Thyroid gland (tissue), 4 donors: ENCODE data around the gene WDR54. TPM values are rescaled to one million over a fixed set of nuclear protein-coding genes. Genes with fewer than 3 reads are reported as not detected.
A peak's percentile ranks its signal among the peaks of the same experiment; 100 is the strongest.

Experiments
- DNase-seq, 2 donors: peaks; one replicate each; pipeline ENCODE4 v3.0.0-alpha.2; 2019
- H3K27ac ChIP-seq, 3 donors: fragments of 200-600 bp; sonication (generic); 1 replicate in 2 of 3; 2 replicates in 1 of 3; pipeline ENCODE4 v1.5.1; 2016 to 2019; ENCODE audit warnings: mild to moderate bottlenecking in 1 of 3, moderate library complexity in 1 of 3
- H3K27me3 ChIP-seq: fragments of 200-600 bp; sonication (generic); one replicate; pipeline ENCODE4 v1.5.1; 2019
- H3K36me3 ChIP-seq, 2 donors: fragments of 200-600 bp; sonication (generic); one replicate each; pipeline ENCODE4 v1.5.1; 2016 to 2019
- H3K4me1 ChIP-seq, 2 donors: fragments of 200-600 bp; sonication (generic); one replicate each; pipeline ENCODE4 v1.5.1; 2017 to 2019
- H3K4me3 ChIP-seq, 3 donors: fragments of 200-600 bp; sonication (generic); replicated peaks in 1 of 3; 1 replicate in 2 of 3; 2 replicates in 1 of 3; pipeline ENCODE4 v1.5.1; 2016; ENCODE audit warnings: mild to moderate bottlenecking in 1 of 3
- H3K9me3 ChIP-seq: fragments of 200-600 bp; sonication (generic); one replicate; pipeline ENCODE4 v1.5.1; 2017
- POLR2A ChIP-seq, 2 donors: fragments of 450-650 bp; IDR thresholded peaks; one replicate each; pipeline ENCODE4 v1.6.1; 2017; ENCODE audit warnings: antibody characterized with exemption in 2 of 2, mild to moderate bottlenecking in 2 of 2, moderate library complexity in 1 of 2
- WGBS, 2 donors: methylation state at CpG; one replicate each; pipeline ENCODE4 v1.1.5; 2017; 5-methylcytosine and 5-hydroxymethylcytosine counted together
- intact Hi-C: fragments of 100-400 bp; cut with DNase I; formaldehyde crosslinking; loops from one replicate; pipeline ENCODE4 v1.15.1; 2023
- total RNA-seq, 4 donors: library from RNA; depleted of rRNA; stranded (reverse); fragments of >200 nt; gene quantifications; one replicate each; pipeline ENCODE4 v1.2.3, GENCODE V29; 2016
- TF ChIP-seq, protein P1 (sequence below), 6 experiments: fragments of 200-600 bp in 3 of 6; fragments of 450-650 bp in 3 of 6; sonication (generic) in 3 of 6; IDR thresholded peaks; one replicate each; pipeline ENCODE4 v1.5.1; 2016 to 2019; ENCODE audit warnings: antibody characterized with exemption in 6 of 6, mild to moderate bottlenecking in 2 of 6, inconsistent platforms in 1 of 6, moderate library complexity in 1 of 6

The WDR54 gene
- total RNA-seq, 4 donors from 2014 or later = 6.5 to 19.3 (median 13.6) TPM

DNA sequence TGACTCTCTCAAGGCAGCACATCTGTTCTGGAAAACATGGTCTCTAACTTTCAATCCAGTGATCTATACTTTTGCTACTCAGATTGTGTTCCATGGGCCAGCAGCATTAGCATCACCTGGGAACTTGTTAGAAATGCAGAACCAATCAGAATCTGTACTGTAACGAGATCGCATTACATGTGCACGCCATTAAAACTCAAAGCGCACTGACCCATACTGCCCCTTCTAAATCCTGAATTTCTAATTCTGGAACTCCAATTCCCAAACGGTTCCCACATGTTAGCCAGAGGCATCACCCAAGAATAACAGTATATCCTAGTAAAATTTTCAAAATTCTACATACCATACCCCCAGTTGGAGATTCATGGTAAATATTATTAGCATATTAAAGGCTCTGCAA lies 30.9 kb upstream of the WDR54 start:
- intact Hi-C loops = no loop called here
- no peak overlapping the region for H3K27ac ChIP-seq

DNA sequence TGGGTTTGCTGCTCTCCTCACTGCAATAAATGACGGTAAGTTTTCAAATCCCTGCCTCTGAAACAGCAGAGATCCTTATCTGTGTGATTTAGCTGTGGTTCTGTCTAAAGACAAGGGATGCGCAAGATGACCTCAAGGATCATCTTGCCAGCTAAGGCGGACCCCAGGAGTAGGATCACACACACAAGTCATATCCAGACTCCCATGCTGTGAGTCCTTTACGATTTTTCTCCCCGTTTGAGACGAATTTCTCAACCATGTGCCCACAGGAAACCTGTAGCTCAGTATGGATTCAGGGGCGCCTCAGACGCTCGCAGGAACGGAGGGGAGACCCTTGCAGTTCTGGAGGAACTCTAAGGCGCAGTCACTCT lies 30.3 kb upstream of the WDR54 start:
- no peaks in the 10 kb centered on the region for H3K27me3 ChIP-seq
- TF ChIP-seq POLR2A (IDR thresholded peaks at IDR 0.05) = no peak
- TF ChIP-seq, protein P1, sequence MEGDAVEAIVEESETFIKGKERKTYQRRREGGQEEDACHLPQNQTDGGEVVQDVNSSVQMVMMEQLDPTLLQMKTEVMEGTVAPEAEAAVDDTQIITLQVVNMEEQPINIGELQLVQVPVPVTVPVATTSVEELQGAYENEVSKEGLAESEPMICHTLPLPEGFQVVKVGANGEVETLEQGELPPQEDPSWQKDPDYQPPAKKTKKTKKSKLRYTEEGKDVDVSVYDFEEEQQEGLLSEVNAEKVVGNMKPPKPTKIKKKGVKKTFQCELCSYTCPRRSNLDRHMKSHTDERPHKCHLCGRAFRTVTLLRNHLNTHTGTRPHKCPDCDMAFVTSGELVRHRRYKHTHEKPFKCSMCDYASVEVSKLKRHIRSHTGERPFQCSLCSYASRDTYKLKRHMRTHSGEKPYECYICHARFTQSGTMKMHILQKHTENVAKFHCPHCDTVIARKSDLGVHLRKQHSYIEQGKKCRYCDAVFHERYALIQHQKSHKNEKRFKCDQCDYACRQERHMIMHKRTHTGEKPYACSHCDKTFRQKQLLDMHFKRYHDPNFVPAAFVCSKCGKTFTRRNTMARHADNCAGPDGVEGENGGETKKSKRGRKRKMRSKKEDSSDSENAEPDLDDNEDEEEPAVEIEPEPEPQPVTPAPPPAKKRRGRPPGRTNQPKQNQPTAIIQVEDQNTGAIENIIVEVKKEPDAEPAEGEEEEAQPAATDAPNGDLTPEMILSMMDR (IDR thresholded peaks at IDR 0.05) = no peak
- H3K4me1 ChIP-seq = peaks cover 17 to 26% of the 10 kb centered on the region in 2 donors
- WGBS, 2 donors = 1% methylated on average over 11 of the region's 11 CpGs
- no peaks in the 10 kb centered on the region for H3K9me3 ChIP-seq
- peak in 1 of 2 donors; percentile 3 for DNase-seq
- H3K36me3 ChIP-seq = no peaks in the 10 kb centered on the region
- intact Hi-C loops = no loop called here
- peak overlapping the region; percentile 96 to 99 (median 96) for H3K27ac ChIP-seq
- H3K4me3 ChIP-seq = peak overlapping the region; percentile 82 to 87 (median 86)

More for the DNA sequence above, 30.9 kb upstream of the WDR54 start:
- TF ChIP-seq POLR2A (IDR thresholded peaks at IDR 0.05) = no peak
- TF ChIP-seq, protein P1 (IDR thresholded peaks at IDR 0.05) = no peak
- DNase-seq = no peak
- Histone ChIP-seq H3K4me3 (peak overlapping the region in 1 of 3 donors; percentile 86), H3K36me3 (no peaks in the 10 kb centered on the region), H3K4me1 (peaks cover 17 to 26% of the 10 kb centered on the region in 2 donors), H3K9me3 (no peaks in the 10 kb centered on the region), H3K27me3 (no peaks in the 10 kb centered on the region)
- WGBS, 2 donors = 44 to 59% methylated on average over 5 of the region's 5 CpGs

DNA sequence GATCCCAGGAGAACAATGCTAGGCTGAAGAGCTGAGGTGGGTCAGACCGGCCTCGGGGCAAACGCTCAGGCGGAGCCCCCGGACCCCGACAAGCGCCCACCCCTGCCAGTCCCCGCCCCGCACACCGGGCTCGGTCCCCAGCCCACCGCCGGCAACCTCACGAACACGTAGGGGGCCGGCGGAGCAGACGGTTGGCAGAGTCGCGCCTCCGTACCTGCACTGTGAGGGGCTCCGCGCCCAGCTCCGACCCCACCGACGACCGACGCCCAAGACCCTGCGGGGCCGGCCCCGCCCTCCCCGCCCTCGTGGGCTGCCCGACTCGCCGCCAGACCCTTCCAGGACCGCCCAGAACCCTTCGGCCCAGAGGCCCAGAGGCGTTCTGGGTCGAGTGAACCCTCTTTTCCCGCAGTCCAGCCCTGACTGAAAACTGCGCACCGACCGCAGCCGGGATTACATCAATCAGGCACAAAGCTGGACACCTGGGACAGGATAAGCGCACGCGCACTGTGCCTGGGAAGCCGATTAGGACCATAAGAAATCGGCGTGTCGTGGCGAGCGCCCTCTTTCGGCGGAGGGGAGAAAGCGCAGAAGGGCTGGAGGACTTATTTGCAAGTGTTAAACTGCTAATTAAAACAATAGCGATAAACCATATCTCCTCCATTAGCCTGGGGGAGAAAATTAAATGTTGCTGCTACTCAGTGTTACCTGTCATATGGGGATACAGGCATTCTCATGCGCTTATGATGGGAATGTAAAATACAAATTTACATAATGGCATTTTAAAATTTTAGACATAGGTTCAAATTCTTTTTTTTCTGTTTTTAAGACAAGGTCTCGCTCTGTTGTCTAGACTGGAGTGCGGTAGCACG lies 29.7 kb upstream of the WDR54 start:
- peak; percentile 90 to 95 for DNase-seq
- Histone ChIP-seq H3K36me3 (no peaks in the 10 kb centered on the region), H3K27me3 (no peaks in the 10 kb centered on the region), H3K4me1 (peaks cover 17 to 26% of the 10 kb centered on the region in 2 donors), H3K4me3 (peak overlapping the region; percentile 82 to 87 (median 86)), H3K27ac (peak overlapping the region; percentile 96 to 99 (median 96)), H3K9me3 (no peaks in the 10 kb centered on the region)
- TF ChIP-seq, protein P1 (IDR thresholded peaks at IDR 0.05) = peak; percentile 90 to 97 (median 96)
- TF ChIP-seq POLR2A (IDR thresholded peaks at IDR 0.05) = peak in 1 of 2 donors; percentile 57
- WGBS, 2 donors = 3% methylated on average over 17 to 37 of the region's 62 CpGs
- intact Hi-C loops = no loop called here

DNA sequence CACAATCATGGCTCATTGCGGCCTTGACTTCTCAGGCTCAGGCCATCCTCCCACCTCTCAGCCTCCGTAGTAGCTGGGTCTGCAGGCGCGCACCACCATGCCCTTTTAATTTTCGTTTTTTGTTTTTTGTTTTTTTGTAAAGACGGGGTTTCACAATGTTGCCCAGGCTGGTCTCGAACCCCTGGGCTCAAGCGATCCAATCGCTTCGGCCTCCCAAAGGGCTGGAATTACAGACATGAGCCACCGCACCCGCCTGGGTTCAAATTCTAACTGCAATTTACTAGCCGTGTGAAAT lies 29.1 kb upstream of the WDR54 start:
- Histone ChIP-seq H3K4me3 (peak overlapping the region in 1 of 3 donors; percentile 87), H3K4me1 (peaks cover 17 to 26% of the 10 kb centered on the region in 2 donors), H3K27me3 (no peaks in the 10 kb centered on the region), H3K36me3 (no peaks in the 10 kb centered on the region), H3K27ac (no peak overlapping the region), H3K9me3 (no peaks in the 10 kb centered on the region)
- intact Hi-C loops = no loop called here
- 63 to 64% methylated on average over 13 of the region's 13 CpGs for WGBS, 2 donors
- DNase-seq = no peak
- TF ChIP-seq, protein P1 (IDR thresholded peaks at IDR 0.05) = no peak
- no peak for TF ChIP-seq POLR2A (IDR thresholded peaks at IDR 0.05)

DNA sequence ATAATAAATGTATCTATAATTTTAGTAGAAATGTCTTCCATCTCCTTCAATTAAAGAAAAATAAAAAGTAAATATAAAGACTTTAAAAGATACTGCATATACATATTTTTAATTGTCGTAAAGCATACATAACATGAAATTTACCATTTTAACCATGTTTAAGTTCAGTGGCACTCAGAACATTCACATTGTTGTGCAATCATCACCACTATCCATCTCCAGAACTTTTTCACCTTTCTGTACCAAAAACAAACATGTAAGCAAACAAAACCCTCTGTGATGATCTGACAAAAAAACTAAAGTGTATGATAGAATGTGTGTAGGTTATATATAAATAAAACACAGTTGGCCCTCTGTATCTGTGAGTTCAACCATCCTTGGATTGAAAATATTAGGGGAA lies 28.0 kb upstream of the WDR54 start:
- WGBS, 2 donors = 91 to 95% methylated on average over 1 of the region's 1 CpG
- Histone ChIP-seq H3K9me3 (no peaks in the 10 kb centered on the region), H3K27ac (no peak overlapping the region), H3K4me1 (peaks cover 17 to 19% of the 10 kb centered on the region in 2 donors), H3K27me3 (no peaks in the 10 kb centered on the region), H3K36me3 (no peaks in the 10 kb centered on the region), H3K4me3 (no peak overlapping the region)
- intact Hi-C loops = no loop called here
- no peak for DNase-seq
- TF ChIP-seq, protein P1 (IDR thresholded peaks at IDR 0.05) = no peak
- no peak for TF ChIP-seq POLR2A (IDR thresholded peaks at IDR 0.05)
